Right lobe of liver (tissue), 6 donors: ENCODE measurements around the gene SRMS. TPM values are rescaled to one million over a fixed set of nuclear protein-coding genes. Genes with fewer than 3 reads are reported as not detected.

Experiments
- ATAC-seq, 4 donors: fragments of 200-7000 bp; cut with Tn5 transposase; one replicate each; pipeline ENCODE4 v1.9.1; 2020; ENCODE audit warnings: mild to moderate bottlenecking in 4 of 4, moderate library complexity in 4 of 4
- DNase-seq, 3 donors: peaks; one replicate each; pipeline ENCODE4 v3.0.0-alpha.2; 2020
- H3K27ac ChIP-seq, 3 donors: fragments of 200-600 bp; one replicate each; pipeline ENCODE4 v1.8.0; 2022
- H3K27me3 ChIP-seq, 2 donors: fragments of 200-600 bp; one replicate each; pipeline ENCODE4 v1.8.0; 2022
- H3K36me3 ChIP-seq, 4 donors: fragments of 200-600 bp; sonication (generic) in 1 of 4; one replicate each; pipeline versions ENCODE4 v1.5.1 to v1.8.0; 2017 to 2022; ENCODE audit warnings: control low read depth in 1 of 4
- H3K4me1 ChIP-seq, 4 donors: fragments of 200-600 bp; sonication (generic) in 1 of 4; one replicate each; pipeline versions ENCODE4 v1.5.1 to v1.8.0; 2017 to 2022; ENCODE audit warnings: control low read depth in 1 of 4
- H3K4me3 ChIP-seq, 3 donors: fragments of 200-600 bp; one replicate each; pipeline ENCODE4 v1.8.0; 2022
- H3K9me3 ChIP-seq, 4 donors: fragments of 200-600 bp; sonication (generic) in 1 of 4; one replicate each; pipeline versions ENCODE4 v1.5.1 to v1.8.0; 2017 to 2022; ENCODE audit warnings: control low read depth in 1 of 4
- CTCF ChIP-seq, 4 donors: fragments of 200-600 bp in 3 of 4; fragments of 450-650 bp in 1 of 4; IDR thresholded peaks; one replicate each; pipeline versions ENCODE4 v1.5.1 to v1.8.0; 2016 to 2022; ENCODE audit warnings: antibody characterized with exemption in 4 of 4, mild to moderate bottlenecking in 2 of 4
- POLR2A ChIP-seq: fragments of 450-650 bp; IDR thresholded peaks from one replicate; pipeline ENCODE4 v1.6.1; 2017; ENCODE audit warnings: antibody characterized with exemption, mild to moderate bottlenecking
- WGBS: methylation state at CpG from one replicate; pipeline ENCODE4 v1.1.6; 2018; ENCODE audit warnings: low coverage, low lambda C conversion rate; ENCODE audit not compliant: insufficient coverage; ENCODE audit errors: missing lambda C conversion rate; 5-methylcytosine and 5-hydroxymethylcytosine counted together
- intact Hi-C, 2 donors: fragments of 100-400 bp; cut with DNase I; formaldehyde crosslinking; loops; one replicate each; pipeline versions ENCODE4 v1.11.2 to v1.14.1; 2022
- total RNA-seq, 6 experiments: library from RNA; depleted of rRNA in 2 of 6; stranded (reverse); fragments of >200 nt in 2 of 6; fragmentation: NEBNext Ultra II Directional in 3 of 6; extraction: Animal tissue kit (Norgen Biotek cat#: 25700) in 3 of 6; gene quantifications; one replicate each; pipeline versions ENCODE4 v1.1.0 to v1.2.4, GENCODE V29; 2016 to 2023
- donor health status: DM: no; HTN: yes; CAD: no.
- donor health status: DM: no; HTN: no; CAD: no.
- donor health status: DM: no; HTN: no; CAD: no.
- donor health status: DM: no; HTN: yes; CAD: no.
- donor health status: DM: no; HTN: yes; CAD: no.

The SRMS gene
- total RNA-seq, 6 experiments from 2014 or later, result not detected

- WGBS, result 70% methylated on average over 5 of the region's 12 CpGs
- no peak overlapping the region for H3K27ac ChIP-seq
- intact Hi-C loops, result loop anchor here in 1 of 2 donors (10.0 kb wide), 1 partner anchor 436 kb away; the partner anchor contains the start of gene SAMD10
- DNase-seq, result no peak
- no peaks in the 10 kb centered on the region for H3K27me3 ChIP-seq
- ATAC-seq, result no peak
- no peak overlapping the region for H3K4me3 ChIP-seq
- no peak for TF ChIP-seq CTCF (IDR thresholded peaks at IDR 0.05)
- no peak for TF ChIP-seq POLR2A
- peaks cover 0 to 16% (median 7%) of the 10 kb centered on the region in 4 donors for H3K4me1 ChIP-seq
- H3K36me3 ChIP-seq, result no peaks in the 10 kb centered on the region
- no peaks in the 10 kb centered on the region for H3K9me3 ChIP-seq
Observed at GRCh38 chr20:63539092-63539430, 8.5 kb downstream of the SRMS start.

GRCh38 chr20:63538204-63539091 lies 9.1 kb downstream of the SRMS start:
- Histone ChIP-seq H3K9me3 (no peaks in the 10 kb centered on the region), H3K27me3 (no peaks in the 10 kb centered on the region), H3K36me3 (no peaks in the 10 kb centered on the region), H3K4me3 (peak overlapping the region; percentile 32 to 46 (median 33)), H3K27ac (peak overlapping the region in 2 of 3 donors; percentile 72 to 75), H3K4me1 (peaks cover 0 to 16% (median 7%) of the 10 kb centered on the region in 4 donors)
- WGBS, result 41% methylated on average over 6 of the region's 27 CpGs
- peak; percentile 6 to 34 (median 20) for ATAC-seq
- intact Hi-C loops, result loop anchor here in 1 of 2 donors (10.0 kb wide), 1 partner anchor 436 kb away; the partner anchor contains the start of gene SAMD10
- TF ChIP-seq CTCF (IDR thresholded peaks at IDR 0.05), result peak in 2 of 4 donors; percentile 14 to 22
- TF ChIP-seq POLR2A, result no peak
- DNase-seq, result no peak

GRCh38 chr20:63537525-63538203 lies 9.9 kb downstream of the SRMS start:
- Histone ChIP-seq H3K36me3 (no peaks in the 10 kb centered on the region), H3K4me3 (peak overlapping the region; percentile 32 to 46 (median 33)), H3K27ac (peak overlapping the region; percentile 72 to 88 (median 75)), H3K4me1 (peaks cover 0 to 16% (median 7%) of the 10 kb centered on the region in 4 donors), H3K9me3 (no peaks in the 10 kb centered on the region), H3K27me3 (no peaks in the 10 kb centered on the region)
- DNase-seq (peak; percentile 96 to 98 (median 98)), ATAC-seq (peak; percentile 85 to 89 (median 87))
- 13% methylated on average over 9 of the region's 34 CpGs for WGBS
- peak; percentile 97 to 99 (median 98) for TF ChIP-seq CTCF (IDR thresholded peaks at IDR 0.05)
- TF ChIP-seq POLR2A, result peak; percentile 88
- intact Hi-C loops, result loop anchor here in 1 of 2 donors (10.0 kb wide), 1 partner anchor 437 kb away; the partner anchor contains the start of gene SAMD10

- no CpG with 5 or more reads among the region's 29 CpGs for WGBS
- ATAC-seq (peak; percentile 0 to 15 (median 6)), DNase-seq (peak in 2 of 3 donors; percentile 74 to 80)
- TF ChIP-seq POLR2A (no peak), CTCF (IDR thresholded peaks at IDR 0.05) (no peak)
- H3K4me1 ChIP-seq, result peaks cover 0 to 16% (median 7%) of the 10 kb centered on the region in 4 donors
- H3K27ac ChIP-seq, result peak within 1 kb of the TSS; percentile 72 to 88 (median 75)
- peak within 1 kb of the TSS; percentile 32 to 46 (median 33) for H3K4me3 ChIP-seq
- no peaks in the 10 kb centered on the region for H3K27me3 ChIP-seq
- intact Hi-C loops, result loop anchor here in 1 of 2 donors (10.0 kb wide), 1 partner anchor 438 kb away; the partner anchor contains the start of gene SAMD10
- no peaks in the 10 kb centered on the region for H3K9me3 ChIP-seq
- H3K36me3 ChIP-seq, result no peaks in the 10 kb centered on the region
Observed at GRCh38 chr20:63536997-63537524, 10.5 kb downstream of the SRMS start, which contains the start of gene PTK6. PTK6 (minus strand) TSS chr20:63537376; CDS start chr20:63537314, 62 bp downstream.
